Measurements from ENCODE around the gene CTCFL.

GRCh38 chr20:57532104-57532503 is 7.2 kb upstream of the CTCFL start:
- TF ChIP-seq POLR2A (IDR thresholded peaks at IDR 0.05): no peak
- TF ChIP-seq CTCF (IDR thresholded peaks at IDR 0.05): no peak
